HG03571 (cell line): ENCODE data around the gene NUDT16.
"Not testable (repeated sequence)": the region's sequence is repeated elsewhere in the genome, so short reads cannot be mapped to it uniquely, and the experiment has no call there.

Experiments used
- ATAC-seq: cut with Tn5 transposase; IDR thresholded peaks from one replicate; pipeline ENCODE4 v1.9.1; 2021; ENCODE audit not compliant: unreplicated experiment

The NUDT16 gene

DNA sequence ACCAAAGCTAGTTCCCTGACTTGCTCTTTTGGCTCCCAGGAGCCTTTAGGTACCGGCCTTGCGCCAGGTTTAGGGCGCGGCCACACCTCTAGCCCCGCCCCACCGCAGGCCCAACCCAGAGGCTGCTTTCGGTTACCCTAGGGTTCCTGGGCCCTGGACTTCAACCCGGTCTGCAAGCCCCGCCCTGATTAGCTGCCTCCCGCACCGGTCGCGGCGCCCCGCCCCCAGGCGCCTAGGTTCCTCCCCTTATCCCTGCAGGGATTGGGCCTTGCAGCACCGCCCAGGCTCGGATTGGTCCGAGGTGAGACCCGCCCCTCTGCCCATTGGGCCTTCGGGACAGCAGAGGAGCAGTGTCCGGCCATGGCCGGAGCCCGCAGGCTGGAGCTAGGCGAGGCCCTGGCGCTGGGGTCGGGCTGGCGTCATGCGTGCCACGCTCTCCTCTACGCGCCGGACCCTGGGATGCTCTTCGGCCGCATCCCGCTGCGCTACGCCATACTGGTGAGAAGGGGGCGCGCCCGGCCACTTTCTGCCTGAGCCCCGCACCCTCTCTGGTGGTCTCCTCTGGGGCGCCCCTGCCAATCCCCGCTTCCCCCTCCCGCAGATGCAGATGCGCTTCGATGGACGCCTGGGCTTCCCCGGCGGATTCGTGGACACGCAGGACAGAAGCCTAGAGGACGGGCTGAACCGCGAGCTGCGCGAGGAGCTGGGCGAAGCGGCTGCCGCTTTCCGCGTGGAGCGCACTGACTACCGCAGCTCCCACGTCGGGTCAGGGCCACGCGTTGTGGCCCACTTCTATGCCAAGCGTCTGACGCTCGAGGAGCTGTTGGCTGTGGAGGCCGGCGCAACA lies at the start of gene NUDT16:
Gene NUDT16 (plus strand): TSS at position 330 of the 847 bp plus-strand sequence. CDS start 31 bp downstream, at position 361.
- ATAC-seq, result peak; percentile 98

DNA sequence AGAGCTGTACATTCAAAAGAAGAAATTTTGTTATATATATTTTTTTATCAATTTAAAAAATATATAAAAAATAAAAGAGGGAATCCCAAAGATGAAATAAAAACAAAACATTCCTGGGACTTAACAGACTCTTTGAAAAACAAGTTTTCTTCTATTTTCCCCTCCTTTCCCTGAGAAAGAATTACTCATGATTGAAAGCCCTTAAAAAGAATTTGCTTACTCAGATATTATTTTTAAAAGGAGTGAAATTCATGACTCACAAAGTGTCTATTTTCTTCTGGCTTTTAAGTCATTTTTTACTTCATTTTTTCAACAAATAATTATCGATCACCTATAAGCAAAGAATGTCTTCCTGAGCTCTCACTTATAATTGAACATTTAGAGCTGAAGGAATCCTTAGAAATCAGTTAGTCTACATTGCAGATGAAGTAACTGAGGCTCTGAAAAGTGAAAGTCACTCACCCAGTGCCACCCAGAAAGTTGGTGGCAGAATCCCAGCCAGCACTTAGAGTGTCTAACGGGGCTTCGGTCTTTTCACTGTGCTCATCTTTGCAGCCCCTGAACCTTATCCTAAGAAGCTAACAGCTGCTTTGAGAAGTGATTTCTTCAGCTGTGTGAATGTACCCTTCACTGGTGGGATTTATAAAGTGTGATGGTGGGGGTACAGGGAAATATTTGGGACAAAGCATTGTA lies 42.5 kb upstream of the NUDT16 start:
- no peak for ATAC-seq

DNA sequence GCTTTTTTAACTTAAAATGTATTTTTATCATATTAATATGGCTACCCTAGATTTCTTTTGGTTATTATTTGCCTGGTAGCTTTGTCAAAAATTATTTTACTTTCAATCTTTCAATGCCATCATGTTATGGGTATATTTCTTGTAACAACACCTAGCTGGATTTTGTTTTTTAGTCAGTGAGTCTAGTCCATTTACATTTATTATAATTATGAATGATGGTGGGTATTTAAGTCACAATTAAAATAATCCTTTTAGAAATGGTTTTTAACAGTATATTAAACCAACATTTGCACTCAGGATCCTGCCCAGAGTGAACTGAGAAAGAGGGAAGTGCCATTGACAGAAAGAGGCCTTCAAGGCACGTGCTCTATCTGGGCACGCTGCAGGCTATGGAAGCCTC lies 39.8 kb upstream of the NUDT16 start:
- no peak for ATAC-seq

DNA sequence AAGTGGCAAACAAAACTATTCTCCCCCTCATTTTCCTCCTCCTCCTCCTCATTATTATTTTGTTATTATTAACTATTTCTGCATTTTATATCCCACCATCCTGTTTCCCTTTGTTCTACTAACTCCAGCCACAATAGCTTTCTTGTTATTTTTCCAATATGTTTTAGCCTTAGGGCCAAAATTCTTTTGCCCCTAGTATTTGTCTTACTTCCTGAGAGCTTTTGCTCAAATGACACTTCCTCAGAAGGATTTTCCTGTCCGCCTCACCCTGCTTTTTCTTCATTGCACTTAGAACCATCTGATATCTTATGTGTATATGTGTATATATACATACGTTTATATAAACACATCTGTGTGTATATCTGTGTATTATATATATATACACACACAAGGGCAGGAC lies 32.7 kb upstream of the NUDT16 start:
- no peak for ATAC-seq

DNA sequence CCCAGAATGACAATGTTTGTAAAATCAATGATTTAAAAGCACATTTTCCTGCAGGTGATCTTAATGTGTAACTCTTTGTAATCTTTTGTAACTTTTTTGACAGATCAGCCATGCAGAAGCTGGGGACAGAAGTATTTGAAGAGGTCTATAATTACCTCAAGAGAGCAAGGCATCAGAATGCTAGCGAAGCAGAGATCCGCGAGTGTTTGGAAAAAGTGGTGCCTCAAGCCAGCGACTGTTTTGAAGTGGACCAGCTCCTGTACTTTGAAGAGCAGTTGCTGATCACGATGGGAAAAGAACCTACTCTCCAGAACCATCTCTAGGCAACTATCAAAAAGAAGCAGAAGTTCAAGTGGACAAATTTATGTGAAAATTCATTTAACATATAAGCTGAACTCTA lies 32.1 kb upstream of the NUDT16 start:
- ATAC-seq, result no peak

DNA sequence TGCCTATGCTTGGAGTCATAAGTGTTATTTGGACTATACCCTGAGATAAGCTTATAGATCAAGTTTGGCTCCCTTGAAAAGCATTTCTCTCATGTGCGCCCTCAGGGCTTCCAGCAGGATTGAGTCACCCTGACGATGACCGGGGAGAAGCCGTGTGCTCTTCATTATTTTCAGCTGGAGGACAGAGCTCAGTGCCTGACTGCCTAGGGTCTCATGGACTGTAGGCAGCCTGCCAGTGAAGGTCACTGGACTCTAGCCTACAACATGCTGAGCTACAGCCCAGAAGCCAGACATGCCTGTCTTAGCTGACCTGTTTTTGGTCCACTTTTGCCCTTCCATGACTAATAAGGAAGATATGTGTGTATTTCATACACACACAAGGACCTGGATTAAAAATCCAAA lies 31.6 kb upstream of the NUDT16 start:
- no peak for ATAC-seq

DNA sequence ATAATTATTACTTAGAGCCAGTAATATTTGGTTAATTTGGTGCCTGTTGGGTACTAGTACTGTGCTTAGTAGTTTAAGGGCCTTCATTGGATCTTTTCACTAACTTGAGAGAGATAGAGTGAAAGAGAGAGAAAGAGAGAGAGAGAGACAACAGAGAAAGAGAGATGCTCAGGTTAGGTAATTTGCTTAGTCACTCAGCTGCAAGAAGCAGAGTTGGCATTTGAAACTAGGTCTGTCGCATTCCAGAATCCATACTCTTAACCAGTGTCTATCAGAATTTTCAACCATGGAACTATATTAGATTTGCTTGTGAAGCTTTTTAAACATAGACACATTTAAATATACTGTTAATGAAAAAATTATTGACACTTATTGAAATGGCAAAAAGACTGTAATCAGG lies 31.1 kb upstream of the NUDT16 start:
- ATAC-seq, result no peak

DNA sequence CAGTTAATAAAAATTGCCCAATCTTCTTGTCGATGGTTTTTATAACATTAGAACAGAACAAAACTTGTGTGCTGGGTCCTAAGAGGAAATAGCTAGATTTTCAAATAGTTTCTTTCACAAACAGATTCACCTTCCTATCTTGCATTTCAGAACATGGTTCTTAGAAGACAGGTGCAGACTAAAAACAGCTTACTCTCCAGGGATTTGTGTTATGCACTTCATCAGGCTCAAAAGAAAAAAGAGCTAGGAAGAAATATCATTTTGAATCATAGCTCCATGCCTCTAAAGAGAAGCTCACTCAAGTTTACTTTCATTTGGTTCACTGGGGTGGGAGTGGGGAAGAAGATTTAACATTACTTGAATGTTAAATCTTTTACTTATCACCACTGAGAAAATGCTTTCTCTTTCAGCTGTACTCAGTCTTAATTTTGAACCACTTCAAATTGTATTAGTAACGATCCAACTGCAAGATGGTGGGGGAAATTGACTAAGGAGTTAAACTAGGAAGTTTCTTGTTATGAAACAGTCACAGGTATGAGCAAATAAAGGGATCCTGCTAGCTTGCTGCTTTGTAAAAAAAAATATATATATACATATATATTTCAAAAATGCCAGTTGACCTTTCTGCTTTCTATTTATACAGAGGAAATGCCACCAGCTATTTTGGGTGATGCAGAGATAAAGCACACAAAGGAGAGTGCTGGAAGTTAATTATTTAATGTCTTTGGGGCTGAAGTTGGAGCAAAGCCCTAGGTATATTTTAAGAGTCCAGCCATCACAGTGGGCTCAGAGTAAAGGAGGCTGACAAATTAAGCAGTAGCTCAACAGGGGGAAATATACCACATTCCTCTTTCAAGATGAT lies 28.3 kb upstream of the NUDT16 start:
- peak; percentile 59 for ATAC-seq

DNA sequence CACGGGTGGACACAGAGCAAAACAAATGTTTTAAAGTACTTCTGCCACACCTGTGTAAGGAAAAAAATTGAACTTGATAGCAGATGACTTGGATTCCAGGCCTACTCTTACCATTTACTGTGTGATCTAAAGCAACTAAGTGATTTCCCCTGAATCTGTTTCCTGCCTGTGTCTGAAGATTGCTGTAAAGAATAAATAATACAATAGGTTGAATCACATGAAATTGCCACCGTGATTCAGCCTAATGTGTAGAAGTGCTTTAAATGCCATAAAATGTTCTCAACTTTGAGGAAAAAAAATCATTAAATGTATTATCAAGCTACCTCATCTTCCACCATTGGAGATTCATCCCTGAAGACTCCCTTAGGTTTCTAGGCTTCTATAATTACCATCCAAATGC lies 27.6 kb upstream of the NUDT16 start:
- ATAC-seq, result no peak

DNA sequence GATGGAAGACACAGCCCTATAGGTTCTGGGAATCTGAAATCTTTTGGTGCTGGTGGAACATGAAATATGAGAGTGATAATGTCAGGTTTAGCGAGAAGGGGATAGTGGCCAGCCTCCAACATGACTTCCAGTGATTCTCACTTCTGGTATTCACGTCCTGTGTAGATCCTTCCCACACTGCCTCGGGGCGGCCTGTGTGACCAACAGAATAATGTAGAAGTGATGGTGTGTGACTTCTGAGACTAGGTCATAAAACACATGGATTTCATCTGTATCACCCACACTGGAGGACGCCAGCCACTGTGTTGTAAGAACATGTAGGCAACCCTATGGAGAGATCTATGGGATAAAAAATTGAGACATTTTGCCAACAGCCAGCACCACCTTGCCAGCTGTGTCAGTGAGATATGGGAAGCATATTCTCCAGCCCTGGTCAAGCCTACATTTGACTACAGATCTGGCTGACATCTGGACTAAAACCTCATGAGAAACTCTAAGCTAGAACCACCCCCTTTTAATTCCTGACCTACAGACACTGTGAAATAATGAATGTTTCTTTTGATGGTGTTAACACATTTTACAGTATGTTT lies 25.5 kb upstream of the NUDT16 start:
- ATAC-seq, result no peak

DNA sequence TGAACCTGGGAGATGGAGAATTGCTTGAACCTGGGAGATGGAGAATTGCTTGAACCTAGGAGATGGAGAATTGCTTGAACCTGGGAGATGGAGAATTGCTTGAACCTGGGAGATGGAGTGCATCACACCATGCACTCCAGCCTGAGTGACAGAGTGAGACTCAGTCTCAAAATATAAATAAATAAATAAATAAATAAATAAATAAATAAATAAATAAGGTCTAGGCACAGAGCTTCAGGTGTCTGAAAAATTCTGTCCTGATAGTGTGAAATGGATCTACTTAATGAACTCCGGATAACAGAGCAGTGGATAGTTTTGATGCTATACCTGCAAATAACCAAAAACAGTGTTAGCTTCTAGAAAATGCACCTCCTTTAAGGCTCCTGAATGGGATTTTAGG lies 24.3 kb upstream of the NUDT16 start:
- ATAC-seq, result no peak

DNA sequence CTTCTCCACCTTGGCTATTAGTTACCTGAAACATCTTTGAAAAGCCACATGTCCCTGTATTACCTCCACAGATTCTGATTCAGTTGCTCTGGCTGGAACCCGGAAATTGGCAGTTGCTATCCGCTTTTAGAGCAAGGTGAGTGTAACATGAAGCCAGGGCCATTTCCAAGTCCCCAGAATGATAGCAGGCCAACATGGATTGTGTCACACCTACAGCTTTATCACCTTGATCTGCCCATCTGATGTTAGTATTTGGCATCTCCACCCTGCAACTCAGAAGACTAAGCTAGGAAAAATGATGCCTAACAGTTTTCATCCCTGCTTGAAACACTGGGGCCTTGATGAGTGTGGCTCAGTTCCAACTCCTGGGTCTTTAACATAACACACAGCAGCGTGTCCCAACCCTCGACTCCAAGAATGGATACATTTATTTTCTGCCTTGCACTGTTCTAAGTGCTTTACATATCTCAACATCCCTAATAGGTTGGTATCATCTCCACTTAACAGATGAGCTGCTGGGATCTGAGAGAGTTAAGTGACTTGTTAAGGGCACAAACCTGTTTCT lies 21.3 kb upstream of the NUDT16 start:
- no peak for ATAC-seq

DNA sequence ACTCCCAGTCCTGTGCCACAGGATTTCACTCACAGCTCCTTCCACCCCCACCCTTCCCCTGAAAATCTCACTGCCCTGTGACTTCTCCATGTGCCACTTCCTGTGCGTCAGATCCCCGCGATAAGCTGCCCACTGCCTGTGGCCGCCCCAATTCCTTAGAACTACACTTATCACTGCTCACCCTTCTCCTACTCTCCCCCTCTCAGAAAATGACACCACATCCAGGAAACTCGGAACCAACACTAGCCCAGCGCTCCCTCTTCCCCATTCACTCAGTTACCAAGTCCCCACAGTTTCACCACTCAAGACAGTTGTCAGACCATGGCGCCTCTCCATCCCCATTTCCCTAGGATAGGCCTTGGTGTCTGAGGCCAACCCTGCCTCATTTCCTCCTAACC lies 20.5 kb upstream of the NUDT16 start:
- not testable (repeated sequence) for ATAC-seq

DNA sequence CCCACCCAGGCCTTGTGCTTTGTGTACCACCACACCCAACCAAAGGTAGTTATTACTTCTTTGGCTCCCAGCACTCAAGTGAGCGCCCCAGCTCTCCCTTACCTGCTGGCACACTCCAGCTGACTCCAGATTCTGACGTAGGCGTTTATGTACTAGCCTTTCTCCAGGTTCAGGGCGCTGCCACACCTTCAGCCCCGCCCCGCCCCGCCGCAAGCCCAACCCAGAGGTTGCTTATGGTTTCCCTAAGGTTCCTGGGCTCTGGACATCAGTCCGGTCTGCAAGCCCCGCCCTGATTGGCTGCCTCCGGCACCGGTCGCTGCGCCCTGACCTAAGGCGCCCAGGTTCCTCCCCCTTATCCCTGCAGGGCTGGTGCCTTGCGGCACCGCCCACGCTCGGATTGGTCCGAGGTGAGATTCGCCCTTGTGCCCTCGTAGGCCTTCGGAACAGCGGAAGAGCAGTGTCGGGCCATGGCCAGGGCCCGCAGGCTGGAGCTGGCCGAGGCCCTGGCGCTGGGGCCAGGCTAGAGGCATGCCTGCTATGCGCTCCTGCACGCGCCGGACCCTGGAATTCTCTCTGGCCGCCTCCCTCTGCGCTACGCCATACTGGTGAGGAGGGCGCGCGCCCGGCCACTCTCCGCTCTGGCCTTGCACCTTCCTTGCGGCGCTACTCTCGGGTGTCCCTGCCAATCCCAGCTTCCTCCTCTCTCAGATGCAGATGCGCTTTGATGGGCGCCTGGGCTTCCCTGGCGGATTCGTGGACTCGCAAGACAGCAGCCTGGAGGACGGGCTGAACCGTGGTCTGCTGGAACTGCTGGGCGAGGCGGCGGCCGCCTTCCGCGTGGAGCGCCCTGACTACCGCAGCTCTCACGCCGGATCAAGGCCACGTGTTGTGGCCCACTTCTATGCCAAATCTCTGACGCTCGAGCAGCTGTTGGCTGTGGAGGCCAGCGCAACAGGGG lies 19.8 kb upstream of the NUDT16 start:
- no peak for ATAC-seq

DNA sequence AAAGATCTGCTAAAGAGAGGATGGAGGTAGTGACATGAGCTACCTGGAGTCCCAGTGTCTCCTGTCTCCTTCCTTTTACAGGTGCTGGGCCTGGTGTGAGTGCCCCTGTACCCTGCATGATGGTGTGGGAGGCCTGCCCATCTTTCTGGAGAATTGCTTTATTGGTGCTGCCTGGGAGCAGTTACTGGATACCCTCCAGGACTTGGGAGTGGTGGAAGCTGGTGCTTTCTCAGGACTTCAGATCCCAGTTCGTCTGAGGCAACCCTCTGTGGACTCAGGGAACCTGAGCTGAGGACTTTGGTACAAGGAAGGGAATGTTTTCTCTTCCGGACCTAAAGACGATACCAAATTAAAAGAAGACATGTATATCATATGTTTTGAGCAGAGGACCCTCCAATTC lies 18.3 kb upstream of the NUDT16 start:
- no peak for ATAC-seq

DNA sequence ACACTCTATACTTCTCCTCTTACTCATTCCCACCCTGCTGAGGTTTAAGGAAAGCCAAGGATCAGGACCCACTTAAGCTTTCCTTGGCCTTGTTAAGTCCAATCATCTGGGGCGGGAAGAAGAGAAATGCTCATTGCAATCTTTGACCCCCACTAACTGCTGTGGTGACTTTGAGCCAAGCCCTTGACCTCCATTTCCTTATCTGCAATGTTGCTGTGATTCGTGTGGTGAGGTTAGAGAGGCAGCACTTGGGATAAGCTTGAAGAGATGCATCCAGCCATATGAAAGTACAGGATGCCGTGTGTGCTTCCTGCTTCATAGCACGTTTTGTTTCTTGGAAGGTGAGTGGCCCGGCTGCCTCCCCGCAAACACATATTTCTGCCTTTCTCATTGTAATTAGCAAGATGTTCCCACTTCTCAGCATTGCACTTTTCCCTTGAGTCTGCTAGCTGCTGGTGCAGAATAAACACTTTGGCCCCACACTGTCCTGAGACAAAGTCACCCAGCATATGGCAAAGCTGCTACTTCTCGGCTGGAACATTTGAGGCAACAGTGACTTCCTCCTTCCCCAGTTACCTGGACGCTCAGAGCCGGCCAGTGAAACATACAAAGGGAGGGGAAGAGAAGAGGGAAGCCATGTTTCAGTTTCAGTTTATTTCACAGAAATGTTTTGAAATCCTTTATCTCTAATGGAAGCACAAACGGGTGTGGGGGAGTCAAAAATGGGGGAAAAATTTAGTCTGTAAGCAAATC lies 10.5 kb upstream of the NUDT16 start:
- no peak for ATAC-seq

DNA sequence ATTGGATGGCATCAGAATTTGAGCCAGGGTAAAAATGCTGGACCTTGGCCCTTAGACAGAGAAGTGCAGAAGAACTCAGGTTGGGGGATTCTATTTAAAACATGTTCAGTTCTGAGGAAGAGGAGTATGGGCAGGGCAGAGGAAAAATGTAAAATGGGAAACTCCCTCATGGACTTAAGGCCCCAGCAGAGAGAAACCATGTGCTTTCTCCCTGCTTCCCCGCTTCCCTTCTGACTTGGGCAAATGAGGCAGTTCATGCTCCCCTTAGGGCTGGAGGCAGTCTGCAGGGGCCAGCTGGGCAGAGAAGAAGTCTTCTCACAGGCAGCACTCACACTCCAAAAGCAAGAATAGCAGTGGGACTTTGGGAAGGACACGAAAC lies 9.9 kb upstream of the NUDT16 start:
- ATAC-seq, result no peak

DNA sequence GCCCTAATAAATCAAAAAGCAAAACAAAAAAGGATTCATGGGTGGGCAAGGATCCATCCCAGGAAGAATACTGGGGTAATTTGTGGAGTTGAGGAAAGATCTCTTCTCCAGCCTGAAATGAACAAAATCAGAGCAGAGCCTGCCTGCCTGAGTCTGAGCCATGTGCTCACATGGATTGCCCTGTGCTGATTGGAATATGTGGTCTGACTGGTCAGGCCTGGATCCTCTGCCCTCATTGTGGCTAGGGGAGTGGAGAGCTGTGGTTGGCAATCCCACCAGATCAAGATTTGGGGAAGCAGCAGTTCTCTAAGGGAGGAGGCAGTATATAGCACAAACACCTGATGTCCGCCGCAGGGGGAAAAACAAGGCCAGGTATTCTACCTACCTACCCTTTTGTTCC lies 6.8 kb upstream of the NUDT16 start:
- ATAC-seq, result no peak

DNA sequence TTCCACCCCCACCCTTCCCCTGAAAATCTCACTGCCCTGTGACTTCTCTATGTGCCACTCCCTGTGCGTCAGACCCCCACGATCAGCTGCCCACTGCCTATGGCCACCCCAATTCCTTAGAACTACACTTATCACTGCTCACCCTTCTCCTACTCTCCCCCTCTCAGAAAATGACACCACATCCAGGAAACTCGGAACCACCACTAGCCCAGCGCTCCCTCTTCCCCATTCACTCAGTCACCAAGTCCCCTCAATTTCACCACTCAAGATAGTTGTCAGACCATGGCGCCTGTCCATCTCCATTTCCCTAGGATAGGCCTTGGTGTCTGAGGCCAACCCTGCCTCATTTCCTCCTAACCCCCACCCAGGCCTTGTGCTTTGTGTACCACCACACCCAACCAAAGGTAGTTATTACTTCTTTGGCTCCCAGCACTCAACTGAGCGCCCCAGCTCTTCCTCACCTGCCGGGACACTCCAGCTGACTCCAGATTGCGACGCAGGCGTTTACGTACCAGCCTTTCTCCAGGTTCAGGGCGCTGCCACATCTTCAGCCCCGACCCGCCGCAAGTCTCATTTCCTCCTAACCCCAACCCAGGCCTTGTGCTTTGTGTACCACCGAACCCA lies 641 bp upstream of the NUDT16 start:
- peak; percentile 20 for ATAC-seq
